ENCODE measurements around the gene AHRR. TPM values are rescaled to one million over a fixed set of nuclear protein-coding genes. Genes with fewer than 3 reads are reported as not detected.
A peak's percentile ranks its signal among the peaks of the same experiment; 100 is the strongest.
"Not testable (repeated sequence)": the region's sequence is repeated elsewhere in the genome, so short reads cannot be mapped to it uniquely, and the experiment has no call there.

The AHRR gene
- total and polyA plus RNA-seq, 2 donors (not counting 1 experiment from before 2014, with no cell fraction given) = 11.3 to 26.4 TPM

GRCh38 chr5:307794-308579 lies 13.5 kb upstream of the AHRR start:
- TF ChIP-seq EZH2 (IDR thresholded peaks at IDR 0.05; ENCODE audit: low read length, missing control alignments) = no peak
- no peak for TF ChIP-seq CTCF (conservative IDR thresholded peaks at IDR 0.05 in 1 of 2, IDR thresholded peaks at IDR 0.05 in 1 of 2; ENCODE audit: low read depth in 1 of 2, low read length in 2 of 2)
- Histone ChIP-seq H3K27me3 (ENCODE audit: control insufficient read depth, insufficient read depth, low read length) (no peaks in the 10 kb centered on the region), H4K20me1 (ENCODE audit: control insufficient read depth, extremely low read depth, insufficient read depth, low read length) (no peaks in the 10 kb centered on the region), H2AFZ (ENCODE audit: low read length) (no peak overlapping the region), H3K36me3 (ENCODE audit: control insufficient read depth, insufficient read depth, low read length) (peaks cover 11% of the 10 kb centered on the region), H3K4me2 (ENCODE audit: extremely low read depth, insufficient read depth, low read length) (no peak overlapping the region), H3K4me1 (ENCODE audit: control insufficient read depth, extremely low read depth, insufficient read depth, low read length) (peaks cover 2% of the 10 kb centered on the region), H3K79me2 (ENCODE audit: control insufficient read depth, insufficient read depth, low read length) (peaks cover 4% of the 10 kb centered on the region), H3K9me3 (ENCODE audit: control insufficient read depth, insufficient read depth, low read depth, low read length) (no peaks in the 10 kb centered on the region), H3K27ac (ENCODE audit: insufficient read depth, low read length) (no peak overlapping the region), H3K9ac (ENCODE audit: insufficient read depth, low read length) (no peak overlapping the region), H3K4me3 (replicated peaks in 1 of 4; ENCODE audit: control extremely low read depth in 1 of 4, insufficient read depth in 1 of 4, low read depth in 3 of 4, low read length in 4 of 4) (no peak overlapping the region)
- no peak for DNase-seq (ENCODE audit: low read depth in 2 of 2)

- Histone ChIP-seq H3K27me3 (ENCODE audit: control insufficient read depth, insufficient read depth, low read length) (no peaks in the 10 kb centered on the region), H2AFZ (ENCODE audit: low read length) (no peak overlapping the region), H3K9me3 (ENCODE audit: control insufficient read depth, insufficient read depth, low read depth, low read length) (no peaks in the 10 kb centered on the region), H3K27ac (ENCODE audit: insufficient read depth, low read length) (no peak overlapping the region), H4K20me1 (ENCODE audit: control insufficient read depth, extremely low read depth, insufficient read depth, low read length) (no peaks in the 10 kb centered on the region), H3K79me2 (ENCODE audit: control insufficient read depth, insufficient read depth, low read length) (peaks cover 4% of the 10 kb centered on the region), H3K36me3 (ENCODE audit: control insufficient read depth, insufficient read depth, low read length) (peaks cover 15% of the 10 kb centered on the region), H3K4me1 (ENCODE audit: control insufficient read depth, extremely low read depth, insufficient read depth, low read length) (peaks cover 4% of the 10 kb centered on the region), H3K9ac (ENCODE audit: insufficient read depth, low read length) (no peak overlapping the region), H3K4me3 (replicated peaks in 1 of 4; ENCODE audit: control extremely low read depth in 1 of 4, insufficient read depth in 1 of 4, low read depth in 3 of 4, low read length in 4 of 4) (no peak overlapping the region), H3K4me2 (ENCODE audit: extremely low read depth, insufficient read depth, low read length) (no peak overlapping the region)
- DNase-seq (ENCODE audit: low read depth in 2 of 2) = peak; percentile 42 to 67
- TF ChIP-seq CTCF (conservative IDR thresholded peaks at IDR 0.05 in 1 of 2, IDR thresholded peaks at IDR 0.05 in 1 of 2; ENCODE audit: low read depth in 1 of 2, low read length in 2 of 2) (peak in 1 of 2 donors; percentile 46), EZH2 (IDR thresholded peaks at IDR 0.05; ENCODE audit: low read length, missing control alignments) (no peak)
Observed at GRCh38 chr5:308672-309271, 12.7 kb upstream of the AHRR start.

GRCh38 chr5:309831-310230 lies 11.7 kb upstream of the AHRR start:
- not testable (repeated sequence) for H3K27ac ChIP-seq (ENCODE audit: insufficient read depth, low read length); H4K20me1 ChIP-seq (ENCODE audit: control insufficient read depth, extremely low read depth, insufficient read depth, low read length); H3K9me3 ChIP-seq (ENCODE audit: control insufficient read depth, insufficient read depth, low read depth, low read length); H2AFZ ChIP-seq (ENCODE audit: low read length); H3K27me3 ChIP-seq (ENCODE audit: control insufficient read depth, insufficient read depth, low read length); H3K4me2 ChIP-seq (ENCODE audit: extremely low read depth, insufficient read depth, low read length); H3K4me3 ChIP-seq (replicated peaks in 1 of 4; ENCODE audit: control extremely low read depth in 1 of 4, insufficient read depth in 1 of 4, low read depth in 3 of 4, low read length in 4 of 4); H3K4me1 ChIP-seq (ENCODE audit: control insufficient read depth, extremely low read depth, insufficient read depth, low read length); DNase-seq (ENCODE audit: low read depth in 2 of 2); H3K79me2 ChIP-seq (ENCODE audit: control insufficient read depth, insufficient read depth, low read length); H3K9ac ChIP-seq (ENCODE audit: insufficient read depth, low read length)
- peaks cover 19% of the 10 kb centered on the region for H3K36me3 ChIP-seq (ENCODE audit: control insufficient read depth, insufficient read depth, low read length)

Data from fibroblast of lung (primary cell).